ENCODE data around the gene C1QTNF4. TPM values are rescaled to one million over a fixed set of nuclear protein-coding genes. Genes with fewer than 3 reads are reported as not detected.

C1QTNF4 gene
- total and polyA plus RNA-seq, 2 of the 13 experiments (the other 11 are each of a cell fraction or from before 2014, with no cell fraction given), result not detected

GRCh38 chr11:47587723-47588326, 6.4 kb downstream of the C1QTNF4 start (continued):
- TF ChIP-seq MLX (CRISPR knock-in tag; IDR thresholded peaks at IDR 0.05) (0 out of 2 replicates have a peak, but pooled peaks have one; percentile 36), ZNF781 (CRISPR knock-in tag; IDR thresholded peaks at IDR 0.05; ENCODE audit: borderline replicate concordance, not compliant biosample characterization) (peak; percentile 15), ZFX (CRISPR knock-in tag; IDR thresholded peaks at IDR 0.05; ENCODE audit: low read depth) (peak; percentile 70), ZMYM4 (CRISPR knock-in tag; IDR thresholded peaks at IDR 0.05) (0 out of 2 replicates have a peak, but pooled peaks have one; percentile 9), PRMT3 (CRISPR knock-in tag; IDR thresholded peaks at IDR 0.05; ENCODE audit: borderline replicate concordance, low read depth) (no peak), KDM2A (CRISPR knock-in tag; IDR thresholded peaks at IDR 0.05; ENCODE audit: borderline replicate concordance, low read depth) (0 out of 2 replicates have a peak, but pooled peaks have one; percentile 18), ZBTB38 (CRISPR knock-in tag; IDR thresholded peaks at IDR 0.05) (peak; percentile 50; the same call in 1 of the 2 replicates), ZNF160 (CRISPR knock-in tag; IDR thresholded peaks at IDR 0.05) (no peak), CSRNP2 (CRISPR knock-in tag; conservative IDR thresholded peaks at IDR 0.05; ENCODE audit: low read depth) (no peak), CEBPG (CRISPR knock-in tag; IDR thresholded peaks at IDR 0.05) (no peak), REPIN1 (CRISPR knock-in tag; IDR thresholded peaks at IDR 0.05; ENCODE audit: borderline replicate concordance, low read depth) (peak; percentile 43; the same call in 1 of the 2 replicates), GATAD1 (CRISPR knock-in tag; IDR thresholded peaks at IDR 0.05) (no peak), ZNF615 (CRISPR knock-in tag; IDR thresholded peaks at IDR 0.05; ENCODE audit: borderline replicate concordance) (no peak), ZNF670 (CRISPR knock-in tag; IDR thresholded peaks at IDR 0.05; ENCODE audit: borderline replicate concordance) (no peak; the same call in 1 of the 2 replicates), ZNF879 (CRISPR knock-in tag; IDR thresholded peaks at IDR 0.05) (0 out of 2 replicates have a peak, but pooled peaks have one; percentile 45), MAZ (IDR thresholded peaks at IDR 0.05; ENCODE audit: borderline replicate concordance, low read depth, low read length) (no peak), MAZ (CRISPR knock-in tag; IDR thresholded peaks at IDR 0.05; ENCODE audit: low read depth) (peak; percentile 62; the same call in 1 of the 2 replicates), ZNF614 (CRISPR knock-in tag; IDR thresholded peaks at IDR 0.05; ENCODE audit: borderline replicate concordance) (peak; percentile 43; the same call in 1 of the 2 replicates), CBFB (CRISPR knock-in tag; IDR thresholded peaks at IDR 0.05) (no peak), HNF1A (IDR thresholded peaks at IDR 0.05; ENCODE audit: low read depth) (no peak), HNF1A (CRISPR knock-in tag; IDR thresholded peaks at IDR 0.05; ENCODE audit: borderline replicate concordance) (peak; percentile 41; the same call in 1 of the 2 replicates), HES4 (CRISPR knock-in tag; IDR thresholded peaks at IDR 0.05; ENCODE audit: borderline replicate concordance) (no peak), HIVEP1 (CRISPR knock-in tag; IDR thresholded peaks at IDR 0.05) (no peak), RBFOX2 (IDR thresholded peaks at IDR 0.05; ENCODE audit: low read depth, low read length) (peak; percentile 52; the same call in 1 of the 2 replicates), PCBP1 (IDR thresholded peaks at IDR 0.05; ENCODE audit: borderline replicate concordance, low read depth, low read length) (peak; percentile 68; the same call in 1 of the 2 replicates)
